Measurements from ENCODE around the gene FAM124B. TPM values are rescaled to one million over a fixed set of nuclear protein-coding genes. Genes with fewer than 3 reads are reported as not detected.
A peak's percentile ranks its signal among the peaks of the same experiment; 100 is the strongest.
"Not testable (repeated sequence)": the region's sequence is repeated elsewhere in the genome, so short reads cannot be mapped to it uniquely, and the experiment has no call there.

The FAM124B gene
- total and polyA plus RNA-seq, 5 donors, result 0.44 to 2.1 (median 1.1) TPM

DNA sequence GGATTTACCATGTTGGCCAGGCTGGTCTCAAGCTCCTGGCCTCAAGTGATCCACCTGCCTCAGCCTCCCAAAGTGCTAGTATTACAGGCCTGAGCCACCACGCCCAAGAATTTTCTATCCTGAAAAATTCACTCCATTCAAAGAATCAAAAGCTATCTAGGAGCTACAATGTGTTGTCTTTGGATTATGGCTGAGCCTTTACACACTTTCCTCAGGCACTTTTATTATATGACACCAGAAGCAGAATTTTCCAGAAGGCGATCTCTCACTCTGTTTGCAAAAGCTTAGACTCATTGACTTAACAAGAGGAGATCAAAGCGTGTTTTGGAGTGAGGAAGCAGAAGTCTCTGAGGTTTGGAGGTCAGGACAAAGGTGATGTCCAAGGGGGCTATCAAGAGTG, 3.6 kb downstream of the FAM124B start:
- Histone ChIP-seq H3K4me1 (ENCODE audit: control insufficient read depth, insufficient read depth, low read length) (no peaks in the 10 kb centered on the region), H3K27me3 (ENCODE audit: control insufficient read depth, insufficient read depth) (no peaks in the 10 kb centered on the region), H3K4me3 (ENCODE audit: low read length) (no peak overlapping the region), H3K27ac (ENCODE audit: low read length) (no peak overlapping the region), H3K9me3 (ENCODE audit: control insufficient read depth, low read length) (no peaks in the 10 kb centered on the region)
- DNase-seq (no peak), ATAC-seq (no peak)
- intact Hi-C loops (cut with DNase I), result no loop called here
- WGBS, result 91% methylated on average over 3 of the region's 3 CpGs

DNA sequence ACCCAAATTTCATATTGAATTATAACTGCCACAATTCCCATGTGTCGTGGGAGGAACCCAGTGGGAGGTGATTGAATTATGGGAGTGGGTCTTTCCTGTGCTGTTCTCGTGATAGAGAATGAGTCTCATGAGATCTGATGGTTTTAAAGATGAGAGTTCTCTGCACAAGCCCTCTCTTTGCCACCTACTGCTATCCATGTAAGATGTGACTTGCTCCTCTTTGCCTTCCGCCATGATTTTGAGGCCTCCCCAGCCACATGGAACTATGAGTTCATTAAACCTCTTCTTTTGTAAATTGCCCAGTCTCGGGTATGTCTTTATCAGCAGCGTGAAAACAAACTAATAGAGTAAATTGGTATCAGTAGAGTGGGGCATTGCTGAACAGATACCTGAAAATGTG, 4.8 kb downstream of the FAM124B start:
- H3K4me3 ChIP-seq (ENCODE audit: low read length); intact Hi-C loops (cut with DNase I); H3K27me3 ChIP-seq (ENCODE audit: control insufficient read depth, insufficient read depth); ATAC-seq; DNase-seq; H3K4me1 ChIP-seq (ENCODE audit: control insufficient read depth, insufficient read depth, low read length); H3K27ac ChIP-seq (ENCODE audit: low read length); H3K9me3 ChIP-seq (ENCODE audit: control insufficient read depth, low read length): not testable (repeated sequence)
- 88% methylated on average over 5 of the region's 5 CpGs for WGBS

DNA sequence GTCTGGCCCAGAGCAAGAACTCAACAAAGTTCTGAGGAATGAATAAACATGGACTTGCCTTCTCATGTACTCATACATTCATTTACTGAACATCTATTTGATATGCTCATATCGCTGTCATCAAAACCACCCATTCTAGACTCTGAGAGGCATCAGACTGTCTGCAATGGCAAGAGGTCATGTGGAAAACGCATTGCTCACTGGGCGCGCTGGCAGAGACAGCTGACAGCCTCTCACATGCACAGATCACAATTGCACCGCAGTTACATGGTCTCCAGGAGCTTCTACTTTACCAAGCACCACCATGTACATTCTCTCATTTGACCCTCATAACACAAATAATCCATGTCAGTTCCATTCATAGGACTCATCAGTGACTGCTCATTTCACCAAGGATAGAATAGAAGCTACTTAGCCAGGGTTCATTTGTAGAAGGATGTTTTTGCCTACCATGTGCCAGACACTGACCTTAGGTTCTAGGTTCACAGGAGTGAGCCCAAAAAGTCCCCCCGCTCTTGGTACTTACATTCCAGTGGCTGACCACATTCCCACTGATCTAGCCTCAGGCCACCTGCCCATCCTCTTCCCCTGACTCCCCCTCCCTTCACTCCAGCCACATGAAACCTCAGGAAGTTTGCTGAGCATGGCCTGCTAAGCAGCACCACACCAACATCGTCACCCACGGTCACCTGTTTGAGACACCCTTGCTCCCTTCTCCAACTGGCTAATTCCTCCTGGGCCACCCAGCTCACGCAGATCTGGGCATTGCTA, 6.1 kb downstream of the FAM124B start:
- no peak for DNase-seq
- no peak for ATAC-seq
- no peaks in the 10 kb centered on the region for H3K9me3 ChIP-seq (ENCODE audit: control insufficient read depth, low read length)
- H3K4me1 ChIP-seq (ENCODE audit: control insufficient read depth, insufficient read depth, low read length), result no peaks in the 10 kb centered on the region
- no peaks in the 10 kb centered on the region for H3K27me3 ChIP-seq (ENCODE audit: control insufficient read depth, insufficient read depth)
- WGBS, result 91% methylated on average over 9 of the region's 9 CpGs
- H3K27ac ChIP-seq (ENCODE audit: low read length), result no peak overlapping the region
- H3K4me3 ChIP-seq (ENCODE audit: low read length), result no peak overlapping the region
- intact Hi-C loops (cut with DNase I), result no loop called here

DNA sequence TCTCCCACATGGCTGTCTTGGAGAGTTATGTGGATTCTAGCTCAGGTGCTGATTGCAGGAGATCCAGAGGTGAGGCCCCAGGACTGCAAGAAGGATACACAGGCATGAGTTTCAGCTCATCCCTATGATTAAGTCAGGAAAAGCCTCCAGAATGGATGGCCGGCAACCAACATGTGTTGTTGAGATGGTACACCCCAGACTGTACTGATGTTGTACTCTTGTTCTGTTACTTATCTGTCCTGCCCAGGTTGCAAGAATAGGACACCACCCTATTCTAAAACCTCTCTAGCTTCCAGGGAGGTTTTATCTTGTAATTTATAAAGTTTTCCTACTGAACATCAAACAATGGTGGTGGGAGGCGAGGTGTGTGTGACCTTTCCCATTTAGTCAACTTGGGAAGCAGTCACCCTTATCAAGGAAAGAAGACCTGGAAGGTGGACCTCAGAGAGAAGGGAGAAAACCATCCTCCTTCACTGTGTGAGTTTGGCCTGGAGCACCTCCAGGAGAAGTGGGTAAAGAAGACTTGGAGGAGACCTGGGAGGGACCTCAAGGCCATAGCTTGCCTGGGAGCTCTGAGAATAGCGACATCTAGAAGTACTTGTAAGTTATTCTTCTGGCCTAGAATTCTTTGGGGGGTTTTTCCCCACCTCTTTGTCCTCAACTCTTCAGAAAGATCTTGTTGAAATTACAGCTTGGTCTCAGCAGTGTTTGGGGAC, 8.6 kb downstream of the FAM124B start:
- Histone ChIP-seq H3K4me3 (ENCODE audit: low read length) (no peak overlapping the region), H3K27ac (ENCODE audit: low read length) (no peak overlapping the region), H3K4me1 (ENCODE audit: control insufficient read depth, insufficient read depth, low read length) (no peaks in the 10 kb centered on the region), H3K9me3 (ENCODE audit: control insufficient read depth, low read length) (no peaks in the 10 kb centered on the region), H3K27me3 (ENCODE audit: control insufficient read depth, insufficient read depth) (no peaks in the 10 kb centered on the region)
- intact Hi-C loops (cut with DNase I), result no loop called here
- DNase-seq, result no peak
- no peak for ATAC-seq
- WGBS, result 92% methylated on average over 3 of the region's 3 CpGs

DNA sequence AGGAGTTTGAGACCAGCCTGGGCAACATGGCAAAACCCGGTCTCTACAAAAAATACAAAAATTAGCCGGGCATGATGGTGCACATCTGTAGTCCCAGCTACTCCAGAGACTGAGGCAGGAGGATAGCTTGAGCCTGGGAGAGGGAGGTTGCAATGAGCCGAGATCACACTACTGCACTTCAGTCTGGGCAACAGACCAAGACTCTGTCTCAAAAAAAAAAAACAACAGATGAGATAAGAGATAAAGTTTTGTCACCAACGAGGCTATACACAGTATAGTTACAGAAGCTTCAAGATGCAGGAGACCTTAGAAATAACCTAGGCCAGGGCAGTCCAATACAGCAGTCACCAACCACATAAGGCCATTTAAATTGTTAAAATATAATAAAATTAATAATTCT, 9.4 kb downstream of the FAM124B start:
- intact Hi-C loops (cut with DNase I), result no loop called here
- no peak overlapping the region for H3K4me3 ChIP-seq (ENCODE audit: low read length)

DNA sequence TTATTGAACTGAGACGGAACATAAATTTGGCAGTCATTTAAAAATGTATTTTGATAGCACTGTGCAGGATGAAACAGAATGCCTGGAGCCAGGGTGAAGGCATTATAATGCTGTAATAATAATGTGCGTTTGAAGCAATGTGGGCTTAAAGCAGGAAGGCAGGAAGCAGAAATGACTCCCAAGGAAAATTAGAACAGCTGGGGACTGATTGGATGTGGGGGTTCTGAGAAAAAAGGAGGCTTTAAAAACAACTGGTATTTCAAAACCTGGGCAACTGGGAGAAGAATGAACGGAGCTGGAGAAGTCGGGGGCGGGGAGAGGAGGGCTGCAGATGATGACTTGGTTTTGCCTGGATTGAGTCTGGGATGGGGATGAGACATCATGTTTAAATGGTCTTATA, 12.6 kb downstream of the FAM124B start:
- Histone ChIP-seq H3K27me3 (ENCODE audit: control insufficient read depth, insufficient read depth) (no peaks in the 10 kb centered on the region), H3K4me1 (ENCODE audit: control insufficient read depth, insufficient read depth, low read length) (no peaks in the 10 kb centered on the region), H3K27ac (ENCODE audit: low read length) (no peak overlapping the region), H3K9me3 (ENCODE audit: control insufficient read depth, low read length) (no peaks in the 10 kb centered on the region), H3K4me3 (ENCODE audit: low read length) (no peak overlapping the region)
- ATAC-seq (no peak), DNase-seq (no peak)
- intact Hi-C loops (cut with DNase I), result no loop called here
- 67% methylated on average over 5 of the region's 5 CpGs for WGBS

More for the DNA sequence above, 9.4 kb downstream of the FAM124B start:
- Histone ChIP-seq H3K9me3 (ENCODE audit: control insufficient read depth, low read length) (no peaks in the 10 kb centered on the region), H3K4me1 (ENCODE audit: control insufficient read depth, insufficient read depth, low read length) (no peaks in the 10 kb centered on the region), H3K27ac (ENCODE audit: low read length) (no peak overlapping the region), H3K27me3 (ENCODE audit: control insufficient read depth, insufficient read depth) (no peaks in the 10 kb centered on the region)
- ATAC-seq (no peak), DNase-seq (no peak)
- 71% methylated on average over 4 of the region's 4 CpGs for WGBS

DNA sequence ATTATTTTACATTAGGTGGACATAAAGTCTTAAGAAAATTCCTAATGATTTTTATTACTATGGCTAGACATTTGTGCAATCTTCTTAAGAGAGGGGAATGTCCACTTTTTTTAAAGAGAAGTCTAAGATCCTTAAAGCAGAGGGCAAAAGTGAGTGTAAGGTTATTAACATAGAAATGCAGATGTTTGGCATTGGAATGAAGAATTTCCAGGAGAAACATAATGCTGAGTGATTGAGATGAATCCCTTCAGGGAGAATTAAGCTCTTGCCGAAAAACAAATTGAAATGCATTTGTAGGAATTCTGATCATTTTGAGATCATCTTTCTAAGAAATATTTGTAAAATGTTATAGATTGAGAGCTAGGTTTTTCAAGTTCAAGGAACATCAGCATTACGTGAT, 15.0 kb downstream of the FAM124B start:
- Histone ChIP-seq H3K4me1 (ENCODE audit: control insufficient read depth, insufficient read depth, low read length) (no peaks in the 10 kb centered on the region), H3K9me3 (ENCODE audit: control insufficient read depth, low read length) (no peaks in the 10 kb centered on the region), H3K4me3 (ENCODE audit: low read length) (no peak overlapping the region), H3K27me3 (ENCODE audit: control insufficient read depth, insufficient read depth) (no peaks in the 10 kb centered on the region), H3K27ac (ENCODE audit: low read length) (no peak overlapping the region)
- 86% methylated on average over 2 of the region's 2 CpGs for WGBS
- ATAC-seq, result no peak
- intact Hi-C loops (cut with DNase I), result no loop called here
- DNase-seq, result no peak

DNA sequence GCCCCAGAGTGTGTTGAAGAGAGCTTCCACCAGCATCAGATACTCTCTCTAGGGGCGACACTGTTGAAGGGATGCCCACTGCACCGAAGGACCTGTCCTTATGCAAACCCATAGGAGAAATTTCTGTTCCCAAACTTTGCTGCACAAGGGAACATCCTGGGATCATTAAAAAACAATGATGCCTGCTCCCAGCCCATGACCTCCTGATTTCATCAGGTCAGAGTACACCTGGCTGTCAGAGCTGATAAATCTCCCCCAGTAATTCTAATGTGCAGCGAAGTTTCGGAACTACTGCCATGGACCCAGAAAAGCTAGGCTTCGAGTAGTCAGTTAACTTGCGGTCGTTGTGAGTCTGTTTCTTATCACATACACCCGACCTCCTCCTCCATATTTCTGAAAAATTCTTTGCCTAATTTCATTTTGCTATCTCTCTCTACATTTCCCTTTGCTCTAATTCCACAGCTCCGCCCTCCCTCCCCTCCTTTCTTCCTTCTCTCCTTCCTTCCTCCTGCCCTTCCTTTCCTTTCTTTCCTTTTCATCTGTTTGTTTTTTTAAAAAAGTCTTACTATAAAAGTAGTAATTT, 18.8 kb downstream of the FAM124B start:
- no peak for ATAC-seq
- intact Hi-C loops (cut with DNase I), result no loop called here
- WGBS, result 86% methylated on average over 9 of the region's 9 CpGs

DNA sequence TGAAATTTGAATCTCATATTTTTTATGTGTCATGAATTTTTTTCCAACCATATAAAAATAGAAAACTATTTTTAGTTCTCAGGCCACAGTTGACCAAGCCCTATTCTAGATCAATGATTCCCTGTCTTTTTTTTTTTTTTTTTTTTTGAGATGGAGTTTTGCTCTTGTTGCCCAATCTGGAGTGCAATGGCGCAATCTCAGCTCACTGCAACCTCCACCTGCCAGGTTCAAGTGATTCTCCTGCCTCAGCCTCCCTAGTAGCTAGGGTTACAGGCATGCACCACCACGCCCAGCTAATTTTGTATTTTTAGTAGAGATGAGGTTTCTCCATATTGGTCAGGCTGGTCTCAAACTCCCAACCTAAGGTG, 19.6 kb downstream of the FAM124B start:
- H3K27me3 ChIP-seq (ENCODE audit: control insufficient read depth, insufficient read depth); H3K4me1 ChIP-seq (ENCODE audit: control insufficient read depth, insufficient read depth, low read length); DNase-seq; intact Hi-C loops (cut with DNase I); H3K4me3 ChIP-seq (ENCODE audit: low read length); ATAC-seq; H3K9me3 ChIP-seq (ENCODE audit: control insufficient read depth, low read length); H3K27ac ChIP-seq (ENCODE audit: low read length): not testable (repeated sequence)
- WGBS, result 91% methylated on average over 2 of the region's 2 CpGs

More for the DNA sequence above, 18.8 kb downstream of the FAM124B start:
- Histone ChIP-seq H3K27ac (ENCODE audit: low read length) (no peak overlapping the region), H3K4me3 (ENCODE audit: low read length) (no peak overlapping the region), H3K27me3 (ENCODE audit: control insufficient read depth, insufficient read depth) (no peaks in the 10 kb centered on the region), H3K9me3 (ENCODE audit: control insufficient read depth, low read length) (no peaks in the 10 kb centered on the region), H3K4me1 (ENCODE audit: control insufficient read depth, insufficient read depth, low read length) (no peaks in the 10 kb centered on the region)
- no peak for DNase-seq

DNA sequence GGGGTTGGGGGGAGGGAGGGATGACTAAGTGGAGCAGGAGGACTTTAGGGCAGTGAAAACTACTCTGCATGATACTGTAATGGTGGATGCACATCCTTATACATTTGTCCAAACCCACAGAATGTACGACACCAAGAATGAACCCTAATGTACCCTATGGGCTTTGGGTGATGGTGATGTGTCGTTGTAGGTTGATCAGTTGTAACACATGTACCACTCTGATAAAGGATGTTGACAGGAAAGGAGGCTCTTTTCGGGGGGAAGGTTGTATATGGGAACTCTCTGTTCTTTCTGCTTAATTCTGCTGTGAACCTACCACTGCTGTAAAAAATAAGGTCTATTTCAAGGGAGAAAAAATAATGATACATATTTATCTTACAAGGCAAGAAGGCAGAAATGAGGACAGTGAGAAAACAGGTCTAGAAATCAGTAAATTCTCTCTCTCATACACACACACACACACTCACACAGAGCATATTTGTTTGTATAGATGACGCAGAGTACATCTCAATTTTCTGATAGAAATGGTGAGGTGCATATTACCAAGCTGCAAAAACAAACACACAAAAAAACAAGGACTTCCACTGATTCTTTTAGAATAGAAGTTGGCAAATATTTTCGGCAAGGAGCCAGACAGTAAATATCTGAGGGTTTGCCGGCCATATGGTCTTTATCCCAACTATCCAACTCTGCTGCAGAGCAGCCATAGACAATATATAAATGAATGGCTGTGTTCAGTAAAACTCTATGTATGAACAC, 20.2 kb downstream of the FAM124B start:
- no peak for ATAC-seq
- intact Hi-C loops (cut with DNase I), result no loop called here
- 57% methylated on average over 6 of the region's 6 CpGs for WGBS

DNA sequence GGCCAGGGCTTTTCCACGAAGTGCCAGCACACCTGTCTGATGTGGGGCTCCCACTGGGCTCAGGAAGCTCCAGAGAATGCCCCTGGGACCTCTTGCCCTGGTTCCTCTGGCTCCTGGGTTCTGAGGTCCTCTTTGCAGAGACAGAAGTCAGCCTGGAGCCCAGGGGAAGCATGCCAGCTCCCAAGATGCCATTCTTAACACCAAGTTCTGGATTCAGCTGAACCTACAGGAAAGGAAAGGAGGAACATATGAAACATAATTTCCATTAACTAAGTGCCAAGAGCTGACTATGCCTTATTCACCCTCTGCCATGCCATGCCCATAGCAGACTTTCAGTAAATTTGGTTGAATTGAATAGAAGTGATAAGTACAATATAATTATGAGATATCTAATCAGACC, 21.9 kb downstream of the FAM124B start:
- no peaks in the 10 kb centered on the region for H3K9me3 ChIP-seq (ENCODE audit: control insufficient read depth, low read length)
- ATAC-seq, result peak; percentile 51 to 60
- no peak overlapping the region for H3K27ac ChIP-seq (ENCODE audit: low read length)
- intact Hi-C loops (cut with DNase I), result no loop called here
- DNase-seq, result peak in 1 of 3 donors; percentile 53
- no peaks in the 10 kb centered on the region for H3K27me3 ChIP-seq (ENCODE audit: control insufficient read depth, insufficient read depth)
- H3K4me1 ChIP-seq (ENCODE audit: control insufficient read depth, insufficient read depth, low read length), result no peaks in the 10 kb centered on the region
- 82% methylated on average over 1 of the region's 1 CpG for WGBS
- no peak overlapping the region for H3K4me3 ChIP-seq (ENCODE audit: low read length)

More for the DNA sequence above, 20.2 kb downstream of the FAM124B start:
- no peak for DNase-seq
- Histone ChIP-seq H3K9me3 (ENCODE audit: control insufficient read depth, low read length) (no peaks in the 10 kb centered on the region), H3K4me1 (ENCODE audit: control insufficient read depth, insufficient read depth, low read length) (no peaks in the 10 kb centered on the region), H3K27ac (ENCODE audit: low read length) (no peak overlapping the region), H3K4me3 (ENCODE audit: low read length) (no peak overlapping the region), H3K27me3 (ENCODE audit: control insufficient read depth, insufficient read depth) (no peaks in the 10 kb centered on the region)
